NCI-H1436 treated with DMSO at 0.1 percent for 48 hours (cell line): ENCODE results near the gene E2F4.

Experiments used
- DNase-seq: peaks from one replicate; lab custom pipeline; 2025; lab: John Stamatoyannopoulos, UW

E2F4 gene

DNA sequence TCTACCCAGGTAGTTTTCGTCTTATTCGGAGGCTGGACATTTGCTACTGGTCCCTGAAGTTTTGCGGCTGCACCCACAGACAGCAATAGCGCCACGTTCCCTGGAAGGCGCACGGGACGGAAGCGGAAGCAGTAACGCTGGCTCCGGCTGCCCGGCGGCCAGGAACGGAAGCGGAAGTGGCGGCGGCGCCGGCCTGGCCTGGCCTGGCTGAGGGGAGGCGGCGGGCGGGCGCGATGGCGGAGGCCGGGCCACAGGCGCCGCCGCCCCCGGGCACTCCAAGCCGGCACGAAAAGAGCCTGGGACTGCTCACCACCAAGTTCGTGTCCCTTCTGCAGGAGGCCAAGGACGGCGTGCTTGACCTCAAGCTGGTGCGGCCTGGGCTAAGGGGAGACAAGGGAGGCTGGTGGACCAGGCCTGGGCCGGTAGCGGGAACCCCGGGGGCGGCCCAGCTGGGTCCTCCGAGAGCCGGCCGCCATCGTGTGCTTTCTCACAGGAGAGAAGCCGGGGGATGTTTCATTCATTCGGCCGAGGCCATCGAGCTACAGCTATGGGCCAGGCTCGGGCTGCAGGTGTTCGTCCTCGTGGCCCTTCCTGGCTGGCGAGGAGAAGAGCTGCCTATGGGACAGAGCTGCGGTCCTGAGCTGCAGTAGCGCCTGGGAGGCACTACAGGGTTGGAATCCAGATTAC lies at the start of gene E2F4:
E2F4 (plus strand) TSS at position 161 of the 687 bp plus-strand sequence; CDS start at position 234, 73 bp downstream.
- DNase-seq: peak; percentile 37

DNA sequence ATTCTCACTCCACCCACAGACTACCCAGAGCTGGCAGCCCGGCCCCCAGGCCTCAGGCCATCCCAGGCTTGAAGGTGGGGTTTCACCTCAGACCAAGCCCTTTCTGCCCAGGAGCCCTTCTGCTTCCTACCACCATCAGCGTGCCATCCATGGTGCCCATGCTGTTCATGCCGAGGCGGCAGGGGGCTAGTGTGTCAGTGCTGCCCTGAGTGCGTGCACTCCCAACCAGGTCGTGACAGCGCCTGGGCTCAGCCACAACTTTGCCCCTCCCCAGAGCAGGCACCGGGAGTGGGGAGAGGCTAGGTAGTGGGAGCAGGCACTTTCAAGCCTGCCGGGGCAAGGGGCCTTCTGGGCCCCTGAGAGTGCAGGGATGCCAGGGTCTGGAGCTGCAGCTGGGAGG lies 49.6 kb upstream of the E2F4 start:
- no peak for DNase-seq

- DNase-seq: no peak
Observed at GRCh38 chr16:67144943-67145342, 47.0 kb upstream of the E2F4 start.

DNA sequence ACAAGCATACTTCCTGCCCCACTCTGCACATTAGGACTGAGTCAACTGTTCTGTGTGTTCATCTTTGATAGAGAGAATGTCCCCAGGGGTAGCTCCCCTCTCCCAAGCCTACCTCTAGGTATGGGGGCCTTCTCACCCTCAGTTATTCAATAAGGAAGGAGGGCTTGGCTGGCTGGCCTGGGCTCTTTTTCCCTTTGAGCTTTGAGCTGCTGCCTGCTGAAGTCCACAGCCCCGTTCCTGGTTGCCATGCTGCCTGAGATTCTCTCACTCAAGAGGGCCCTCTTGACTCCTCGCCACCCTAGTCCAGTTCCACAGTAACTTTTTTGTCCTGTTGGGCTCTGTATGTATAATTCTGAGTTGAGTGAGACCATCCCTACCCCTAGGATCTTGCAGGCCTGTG lies 46.2 kb upstream of the E2F4 start:
- no peak for DNase-seq

- no peak for DNase-seq
Observed at GRCh38 chr16:67146523-67147357, 45.2 kb upstream of the E2F4 start.

- DNase-seq: no peak
Observed at GRCh38 chr16:67147437-67148140, 44.4 kb upstream of the E2F4 start.

GRCh38 chr16:67148221-67148620 lies 43.7 kb upstream of the E2F4 start:
- DNase-seq: no peak

DNA sequence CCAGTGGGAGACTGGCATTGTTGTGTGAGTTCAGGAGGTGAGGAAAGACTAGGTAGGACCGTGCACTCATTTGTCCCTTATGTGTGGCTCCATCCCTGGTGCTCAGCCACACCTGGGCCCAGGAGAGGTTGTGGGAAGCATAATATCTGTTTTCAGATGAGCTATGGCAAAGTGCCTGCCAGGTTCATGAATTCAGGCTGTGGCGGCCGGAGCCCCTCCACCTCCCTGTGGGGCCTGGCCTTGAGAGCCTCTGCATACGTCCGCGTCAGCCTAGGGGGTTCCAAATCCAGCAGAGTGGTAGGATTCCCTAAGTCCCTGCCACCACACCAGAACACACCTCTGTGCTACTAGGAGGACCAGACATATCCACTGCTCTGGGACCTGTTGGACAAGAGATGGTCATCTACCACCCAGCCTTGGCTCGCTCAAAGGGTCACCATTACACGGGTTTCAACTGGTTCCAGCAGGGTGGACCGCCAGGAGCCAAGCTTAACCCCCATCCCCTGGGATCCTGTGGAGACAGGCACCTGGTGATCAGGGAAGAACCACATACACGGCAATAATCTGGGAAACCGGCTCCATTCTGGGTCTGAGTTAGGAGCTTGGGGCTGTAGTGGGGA lies 43.2 kb upstream of the E2F4 start:
- DNase-seq: no peak

- no peak for DNase-seq
Observed at GRCh38 chr16:67149276-67150046, 42.5 kb upstream of the E2F4 start.

- DNase-seq: no peak
Observed at GRCh38 chr16:67150047-67150832, 41.7 kb upstream of the E2F4 start.

- DNase-seq: no peak
Observed at GRCh38 chr16:67150833-67151396, 41.0 kb upstream of the E2F4 start, which contains the start of gene B3GNT9. Gene B3GNT9 (minus strand): TSS chr16:67150998. CDS start chr16:67150485, 513 bp downstream.

- DNase-seq: no peak
Observed at GRCh38 chr16:67151431-67152097, 40.4 kb upstream of the E2F4 start.

GRCh38 chr16:67154578-67155294 lies 37.2 kb upstream of the E2F4 start:
- DNase-seq: no peak

GRCh38 chr16:67155295-67156142 lies 36.4 kb upstream of the E2F4 start:
- DNase-seq: no peak

DNA sequence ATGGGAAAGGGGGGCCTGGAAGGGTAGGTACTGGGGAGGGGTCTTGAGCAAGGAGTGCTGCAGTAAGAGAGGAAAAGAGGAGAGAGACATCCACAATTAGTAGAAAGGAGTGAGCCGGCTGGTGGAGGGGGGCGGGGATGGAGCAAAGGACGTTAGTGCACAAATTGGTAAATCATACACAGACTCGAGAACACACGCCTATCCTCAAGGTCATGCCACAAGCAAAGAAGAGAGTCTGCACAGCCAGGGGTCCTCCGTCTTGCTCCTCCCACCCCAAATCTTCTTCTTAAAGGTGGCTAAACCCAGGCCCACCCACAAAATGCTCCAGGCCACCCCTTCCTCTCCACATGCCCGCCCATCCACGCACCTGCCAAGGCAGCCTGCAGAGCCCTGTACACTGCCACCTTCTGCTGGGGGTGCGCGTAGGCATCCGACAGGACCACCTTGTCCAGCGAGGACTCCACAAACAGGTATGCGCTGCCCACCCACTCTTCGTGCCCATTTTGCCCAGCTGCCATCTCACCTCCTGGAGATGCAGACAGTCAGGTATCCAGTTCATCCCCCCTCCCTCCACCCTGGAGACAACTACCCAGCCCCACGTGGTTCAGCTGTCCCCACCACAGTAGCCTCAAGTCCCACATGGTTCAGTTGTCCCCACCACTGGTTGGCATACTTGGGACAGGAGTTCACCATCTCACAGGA lies 35.7 kb upstream of the E2F4 start:
- no peak for DNase-seq

DNA sequence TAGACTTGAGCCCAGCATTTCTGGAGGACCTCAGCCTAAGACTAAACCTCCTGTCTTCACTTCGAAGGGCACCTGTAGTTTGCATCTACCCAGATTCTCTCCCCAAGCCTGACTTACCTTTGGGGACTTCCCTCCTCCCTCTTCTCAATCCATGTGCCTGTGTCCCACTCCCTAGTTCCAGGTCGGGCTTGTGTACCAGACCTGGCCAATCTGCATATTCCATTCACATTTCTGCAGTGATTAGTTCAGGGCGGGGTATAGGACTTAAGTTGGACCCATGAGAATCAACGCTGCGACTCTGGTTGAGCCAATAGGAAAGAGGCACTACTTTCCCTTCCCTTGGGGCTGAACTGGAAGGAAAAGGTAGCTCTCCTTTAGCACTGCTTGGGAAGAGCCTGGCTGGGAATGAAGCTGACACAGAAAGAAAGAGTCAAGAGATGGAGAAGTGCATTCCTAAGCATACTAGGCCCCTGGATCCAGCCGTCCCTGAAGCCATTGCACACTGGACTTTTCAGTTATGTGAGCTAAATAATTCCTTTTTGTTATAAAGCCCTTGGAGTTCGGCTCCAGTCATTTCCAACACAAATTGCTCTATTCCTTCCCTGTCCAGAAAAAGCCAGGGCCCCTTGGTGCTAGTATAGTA lies 34.7 kb upstream of the E2F4 start:
- DNase-seq: no peak
